Left ventricle myocardium inferior (tissue), 1 donor: ENCODE data around the gene RCSD1. TPM values are rescaled to one million over a fixed set of nuclear protein-coding genes. Genes with fewer than 3 reads are reported as not detected.

Experiments used
- DNase-seq: peaks from one replicate; pipeline ENCODE4 v3.0.0-alpha.2; 2020
- H3K27ac ChIP-seq: fragments of 200-600 bp; replicated peaks from 2 replicates; pipeline ENCODE4 v1.8.0; 2021
- H3K27me3 ChIP-seq: fragments of 200-600 bp; 2 replicates; pipeline ENCODE4 v1.8.0; 2021; ENCODE audit warnings: low read depth
- H3K36me3 ChIP-seq: fragments of 200-600 bp; 2 replicates; pipeline ENCODE4 v1.8.0; 2021
- H3K4me1 ChIP-seq: fragments of 200-600 bp; 2 replicates; pipeline ENCODE4 v1.8.0; 2021
- H3K4me3 ChIP-seq: fragments of 200-600 bp; 2 replicates; pipeline ENCODE4 v1.8.0; 2021; ENCODE audit warnings: mild to moderate bottlenecking, moderate library complexity
- H3K9me3 ChIP-seq: fragments of 200-600 bp; replicated peaks from 2 replicates; pipeline ENCODE4 v1.8.0; 2021
- CTCF ChIP-seq: fragments of 200-600 bp; IDR thresholded peaks from 2 replicates; pipeline ENCODE4 v1.8.0; 2021; ENCODE audit warnings: antibody characterized with exemption, mild to moderate bottlenecking, borderline replicate concordance
- intact Hi-C: fragments of 100-400 bp; cut with micrococcal nuclease; formaldehyde crosslinking; loops from one replicate; pipeline ENCODE4 v1.11.0; 2022
- long read RNA-seq: library from polyadenylated mRNA; unstranded; transcript quantifications from one replicate; pipeline ENCODE4 v2.0.0, GENCODE V29; 2021
- total RNA-seq: library from RNA; stranded (reverse); fragmentation: NEBNext Ultra II Directional; extraction: Animal tissue kit (Norgen Biotek cat#: 25700); gene quantifications from one replicate; pipeline ENCODE4 v1.2.1, GENCODE V29; 2021
- donor health status: DM: no; HTN: yes; CAD: no; lungs with severe emphysema.

The RCSD1 gene
- 42.7 TPM for total RNA-seq
- long read RNA-seq, transcript RCSD1-202 (7 exons, 3,135 nt) = major isoform, 90 of 116 reads
- long read RNA-seq, partial matches to known transcripts = 16 of 116 reads
- long read RNA-seq, other reads (novel, unspliced or antisense) = 8 of 116 reads

- DNase-seq = peak; percentile 58
- intact Hi-C loops = no loop called here
- peaks cover 10% of the 10 kb centered on the region for H3K9me3 ChIP-seq
- H3K36me3 ChIP-seq = peaks cover 4% of the 10 kb centered on the region
- H3K4me3 ChIP-seq = peak within 1 kb of the TSS; percentile 88
- peak within 1 kb of the TSS; percentile 96 for H3K27ac ChIP-seq
- H3K27me3 ChIP-seq = no peaks in the 10 kb centered on the region
- peaks cover 74% of the 10 kb centered on the region for H3K4me1 ChIP-seq
- TF ChIP-seq CTCF = no peak
Measured at GRCh38 chr1:167629681-167630567, at the start of gene RCSD1. Gene RCSD1, plus strand, starts transcription at chr1:167630232. Its CDS starts 192 bp downstream, at chr1:167630424.

GRCh38 chr1:167582064-167582463, 48.0 kb upstream of the RCSD1 start:
- no peaks in the 10 kb centered on the region for H3K36me3 ChIP-seq
- no peaks in the 10 kb centered on the region for H3K27me3 ChIP-seq
- H3K9me3 ChIP-seq = no peaks in the 10 kb centered on the region
- H3K4me3 ChIP-seq = no peak overlapping the region
- no peak for TF ChIP-seq CTCF
- H3K27ac ChIP-seq = no peak overlapping the region
- H3K4me1 ChIP-seq = no peaks in the 10 kb centered on the region
- DNase-seq = no peak
- intact Hi-C loops = no loop called here

GRCh38 chr1:167582722-167583121, 47.3 kb upstream of the RCSD1 start:
- H3K27me3 ChIP-seq = no peaks in the 10 kb centered on the region
- no peak overlapping the region for H3K27ac ChIP-seq
- no peak overlapping the region for H3K4me3 ChIP-seq
- no peak for TF ChIP-seq CTCF
- H3K4me1 ChIP-seq = no peaks in the 10 kb centered on the region
- no peaks in the 10 kb centered on the region for H3K36me3 ChIP-seq
- H3K9me3 ChIP-seq = no peaks in the 10 kb centered on the region
- intact Hi-C loops = no loop called here
- DNase-seq = no peak

GRCh38 chr1:167584581-167584980, 45.5 kb upstream of the RCSD1 start:
- intact Hi-C loops = no loop called here
- no peaks in the 10 kb centered on the region for H3K27me3 ChIP-seq
- no peak for TF ChIP-seq CTCF
- no peak for DNase-seq
- H3K4me1 ChIP-seq = no peaks in the 10 kb centered on the region
- no peaks in the 10 kb centered on the region for H3K9me3 ChIP-seq
- H3K36me3 ChIP-seq = no peaks in the 10 kb centered on the region
- no peak overlapping the region for H3K4me3 ChIP-seq
- H3K27ac ChIP-seq = no peak overlapping the region

GRCh38 chr1:167587342-167587741, 42.7 kb upstream of the RCSD1 start:
- DNase-seq = no peak
- Histone ChIP-seq H3K9me3 (no peaks in the 10 kb centered on the region), H3K36me3 (no peaks in the 10 kb centered on the region), H3K4me1 (no peaks in the 10 kb centered on the region), H3K27ac (no peak overlapping the region), H3K27me3 (no peaks in the 10 kb centered on the region), H3K4me3 (no peak overlapping the region)
- no peak for TF ChIP-seq CTCF
- intact Hi-C loops = no loop called here
